BE2C (cell line): ENCODE results near the gene TMEM182.
A peak's percentile ranks its signal among the peaks of the same experiment; 100 is the strongest.

Experiments used
- DNase-seq: peaks from one replicate; pipeline ENCODE4 v3.0.0-alpha.2; 2020
- H3K27me3 ChIP-seq: fragments of 250-450 bp; sonication (Bioruptor Pico); 2 replicates; pipeline ENCODE4 v1.5.1; 2020; ENCODE audit warnings: mild to moderate bottlenecking
- H3K36me3 ChIP-seq: fragments of 250-450 bp; sonication (Bioruptor Pico); 2 replicates; pipeline ENCODE4 v1.5.1; 2020; ENCODE audit warnings: mild to moderate bottlenecking
- H3K4me1 ChIP-seq: fragments of 250-450 bp; sonication (Bioruptor Pico); 2 replicates; pipeline ENCODE4 v1.5.1; 2020
- H3K4me3 ChIP-seq: 2 replicates; pipeline ENCODE4 v1.5.1; 2011; ENCODE audit warnings: low read depth, low read length
- H3K9me3 ChIP-seq: fragments of 250-450 bp; sonication (Bioruptor Pico); 2 replicates; pipeline ENCODE4 v1.5.1; 2020
- CTCF ChIP-seq: IDR thresholded peaks from 2 replicates; pipeline ENCODE4 v1.5.1; 2012; ENCODE audit warnings: mild to moderate bottlenecking, low read depth, low read length

The TMEM182 gene

GRCh38 chr2:102837626-102838198 is 75.9 kb downstream of the TMEM182 start:
- H3K36me3 ChIP-seq: no peaks in the 10 kb centered on the region

GRCh38 chr2:102839668-102840388 is 78.0 kb downstream of the TMEM182 start:
- Histone ChIP-seq H3K36me3 (no peaks in the 10 kb centered on the region), H3K27me3 (no peaks in the 10 kb centered on the region), H3K4me1 (no peaks in the 10 kb centered on the region), H3K4me3 (no peak overlapping the region), H3K9me3 (no peaks in the 10 kb centered on the region)
- peak; percentile 59 for TF ChIP-seq CTCF
- peak; percentile 18 for DNase-seq

More at GRCh38 chr2:102837626-102838198, 75.9 kb downstream of the TMEM182 start:
- no peak for TF ChIP-seq CTCF
- Histone ChIP-seq H3K27me3 (no peaks in the 10 kb centered on the region), H3K9me3 (no peaks in the 10 kb centered on the region), H3K4me3 (no peak overlapping the region), H3K4me1 (no peaks in the 10 kb centered on the region)
- no peak for DNase-seq

GRCh38 chr2:102841107-102841840 is 79.4 kb downstream of the TMEM182 start:
- Histone ChIP-seq H3K4me1 (no peaks in the 10 kb centered on the region), H3K9me3 (no peaks in the 10 kb centered on the region), H3K36me3 (no peaks in the 10 kb centered on the region), H3K4me3 (no peak overlapping the region), H3K27me3 (no peaks in the 10 kb centered on the region)
- peak; percentile 44 for DNase-seq
- peak; percentile 54 for TF ChIP-seq CTCF

GRCh38 chr2:102843764-102844443 is 82.1 kb downstream of the TMEM182 start:
- Histone ChIP-seq H3K4me1 (no peaks in the 10 kb centered on the region), H3K36me3 (no peaks in the 10 kb centered on the region), H3K4me3 (no peak overlapping the region), H3K9me3 (no peaks in the 10 kb centered on the region), H3K27me3 (no peaks in the 10 kb centered on the region)
- peak; percentile 10 for DNase-seq
- TF ChIP-seq CTCF: no peak

GRCh38 chr2:102844911-102845310 is 83.1 kb downstream of the TMEM182 start:
- H3K4me3 ChIP-seq: no peak overlapping the region
- no peaks in the 10 kb centered on the region for H3K9me3 ChIP-seq
- no peaks in the 10 kb centered on the region for H3K27me3 ChIP-seq
- DNase-seq: no peak
- no peaks in the 10 kb centered on the region for H3K36me3 ChIP-seq
- H3K4me1 ChIP-seq: no peaks in the 10 kb centered on the region
- no peak for TF ChIP-seq CTCF
